ENCODE measurements around the gene HMGCR. TPM values are rescaled to one million over a fixed set of nuclear protein-coding genes. Genes with fewer than 3 reads are reported as not detected.
A peak's percentile ranks its signal among the peaks of the same experiment; 100 is the strongest.

Gene HMGCR
- total RNA-seq, 1 experiment from 2014 or later, result 224 TPM

DNA sequence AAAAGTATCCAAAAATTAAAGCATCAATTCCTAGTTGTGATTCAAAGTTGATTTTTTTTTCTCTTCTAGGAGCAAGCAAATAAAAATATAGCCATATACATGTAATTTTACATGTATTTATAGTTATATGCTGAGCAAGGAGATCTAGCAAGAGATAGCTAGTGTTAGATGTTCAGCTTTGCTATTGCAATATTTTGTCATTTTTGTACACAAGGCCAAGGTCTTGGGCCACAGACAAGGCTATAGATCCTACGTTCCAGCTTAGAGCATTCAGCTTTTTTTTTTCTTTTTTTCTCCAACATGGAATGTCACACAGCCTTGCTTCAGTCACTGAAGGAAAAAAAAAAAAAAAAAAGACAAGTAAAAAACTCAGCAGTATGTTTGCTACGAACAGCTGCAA, 36.8 kb downstream of the HMGCR start:
- BruUV-seq (replicated peaks), result no TSS peak
- TF ChIP-seq, protein P1, sequence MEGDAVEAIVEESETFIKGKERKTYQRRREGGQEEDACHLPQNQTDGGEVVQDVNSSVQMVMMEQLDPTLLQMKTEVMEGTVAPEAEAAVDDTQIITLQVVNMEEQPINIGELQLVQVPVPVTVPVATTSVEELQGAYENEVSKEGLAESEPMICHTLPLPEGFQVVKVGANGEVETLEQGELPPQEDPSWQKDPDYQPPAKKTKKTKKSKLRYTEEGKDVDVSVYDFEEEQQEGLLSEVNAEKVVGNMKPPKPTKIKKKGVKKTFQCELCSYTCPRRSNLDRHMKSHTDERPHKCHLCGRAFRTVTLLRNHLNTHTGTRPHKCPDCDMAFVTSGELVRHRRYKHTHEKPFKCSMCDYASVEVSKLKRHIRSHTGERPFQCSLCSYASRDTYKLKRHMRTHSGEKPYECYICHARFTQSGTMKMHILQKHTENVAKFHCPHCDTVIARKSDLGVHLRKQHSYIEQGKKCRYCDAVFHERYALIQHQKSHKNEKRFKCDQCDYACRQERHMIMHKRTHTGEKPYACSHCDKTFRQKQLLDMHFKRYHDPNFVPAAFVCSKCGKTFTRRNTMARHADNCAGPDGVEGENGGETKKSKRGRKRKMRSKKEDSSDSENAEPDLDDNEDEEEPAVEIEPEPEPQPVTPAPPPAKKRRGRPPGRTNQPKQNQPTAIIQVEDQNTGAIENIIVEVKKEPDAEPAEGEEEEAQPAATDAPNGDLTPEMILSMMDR (IDR thresholded peaks at IDR 0.05; ENCODE audit: unreplicated experiment), result no peak
- Mint-ChIP-seq H3K4me1 (ENCODE audit: low read depth, unreplicated experiment) (no peaks in the 10 kb centered on the region), H3K4me3 (ENCODE audit: low read depth, unreplicated experiment) (no peak overlapping the region), H3K27ac (ENCODE audit: unreplicated experiment) (no peak overlapping the region), H3K9me3 (ENCODE audit: low read depth, unreplicated experiment) (no peaks in the 10 kb centered on the region), H3K27me3 (ENCODE audit: unreplicated experiment) (no peaks in the 10 kb centered on the region), H3K36me3 (ENCODE audit: insufficient read depth, unreplicated experiment) (peaks cover 19% of the 10 kb centered on the region)
- CTCF ChIA-PET, result no interaction called here
- DNase-seq, result no peak
- intact Hi-C loops (cut with micrococcal nuclease; ENCODE audit: unreplicated experiment), result no loop called here

DNA sequence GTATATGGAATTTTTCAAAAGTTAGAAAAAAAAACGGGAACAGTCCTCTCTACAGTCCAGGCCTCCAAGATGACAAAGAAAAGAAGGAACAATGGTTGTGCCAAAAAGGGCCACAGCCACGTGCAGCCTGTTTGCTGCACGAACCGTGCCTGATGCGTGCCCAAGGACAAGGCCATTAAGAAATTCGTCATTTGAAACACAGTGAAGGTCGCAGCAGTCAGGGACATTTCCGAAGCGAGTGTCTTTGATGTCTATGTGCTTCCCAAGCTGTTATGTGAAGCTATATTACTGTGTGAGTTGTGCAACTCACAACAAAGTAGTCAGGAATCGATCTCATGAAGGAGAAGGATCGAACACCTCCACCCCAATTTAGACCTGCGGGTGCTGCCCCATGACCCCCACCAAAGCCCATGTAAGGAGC, 37.4 kb downstream of the HMGCR start:
- no peaks in the 10 kb centered on the region for H3K27me3 Mint-ChIP-seq (ENCODE audit: unreplicated experiment)
- H3K36me3 Mint-ChIP-seq (ENCODE audit: insufficient read depth, unreplicated experiment), result peaks cover 22% of the 10 kb centered on the region
- no peaks in the 10 kb centered on the region for H3K9me3 Mint-ChIP-seq (ENCODE audit: low read depth, unreplicated experiment)
- DNase-seq, result no peak
- BruUV-seq (replicated peaks), result no TSS peak
- no peaks in the 10 kb centered on the region for H3K4me1 Mint-ChIP-seq (ENCODE audit: low read depth, unreplicated experiment)
- no peak overlapping the region for H3K4me3 Mint-ChIP-seq (ENCODE audit: low read depth, unreplicated experiment)
- CTCF ChIA-PET, result no interaction called here
- TF ChIP-seq, protein P1 (IDR thresholded peaks at IDR 0.05; ENCODE audit: unreplicated experiment), result no peak
- intact Hi-C loops (cut with micrococcal nuclease; ENCODE audit: unreplicated experiment), result no loop called here
- peak overlapping the region; percentile 36 for H3K27ac Mint-ChIP-seq (ENCODE audit: unreplicated experiment)

DNA sequence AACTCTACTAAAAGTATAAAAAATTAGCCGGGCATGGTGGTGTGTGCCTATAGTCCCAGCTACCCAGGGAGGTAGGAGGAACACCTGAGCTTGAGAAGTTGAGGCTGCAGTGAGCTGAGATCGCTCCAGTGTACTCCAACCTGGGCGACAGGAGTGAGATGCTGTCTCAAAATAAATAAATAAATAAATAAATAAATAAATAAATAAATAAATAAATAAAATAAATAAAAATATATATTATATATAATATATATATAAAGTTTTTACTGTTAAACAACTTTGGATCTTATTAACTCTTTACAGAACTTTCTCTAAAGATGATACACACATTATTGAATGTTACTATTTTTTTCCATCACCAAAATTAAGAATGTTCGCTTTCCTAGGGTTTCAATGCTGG, 38.4 kb downstream of the HMGCR start:
- no peaks in the 10 kb centered on the region for H3K9me3 Mint-ChIP-seq (ENCODE audit: low read depth, unreplicated experiment)
- no peak overlapping the region for H3K4me3 Mint-ChIP-seq (ENCODE audit: low read depth, unreplicated experiment)
- no peaks in the 10 kb centered on the region for H3K27me3 Mint-ChIP-seq (ENCODE audit: unreplicated experiment)
- intact Hi-C loops (cut with micrococcal nuclease; ENCODE audit: unreplicated experiment), result no loop called here
- H3K36me3 Mint-ChIP-seq (ENCODE audit: insufficient read depth, unreplicated experiment), result peaks cover 32% of the 10 kb centered on the region
- no peaks in the 10 kb centered on the region for H3K4me1 Mint-ChIP-seq (ENCODE audit: low read depth, unreplicated experiment)
- TF ChIP-seq, protein P1 (IDR thresholded peaks at IDR 0.05; ENCODE audit: unreplicated experiment), result no peak
- CTCF ChIA-PET, result interaction anchor here (1.2 kb wide), 1 partner anchor 10 kb away, joined by 3 read pairs; no protein-coding TSS in a partner anchor
- BruUV-seq (replicated peaks), result no TSS peak
- no peak for DNase-seq
- no peak overlapping the region for H3K27ac Mint-ChIP-seq (ENCODE audit: unreplicated experiment)

DNA sequence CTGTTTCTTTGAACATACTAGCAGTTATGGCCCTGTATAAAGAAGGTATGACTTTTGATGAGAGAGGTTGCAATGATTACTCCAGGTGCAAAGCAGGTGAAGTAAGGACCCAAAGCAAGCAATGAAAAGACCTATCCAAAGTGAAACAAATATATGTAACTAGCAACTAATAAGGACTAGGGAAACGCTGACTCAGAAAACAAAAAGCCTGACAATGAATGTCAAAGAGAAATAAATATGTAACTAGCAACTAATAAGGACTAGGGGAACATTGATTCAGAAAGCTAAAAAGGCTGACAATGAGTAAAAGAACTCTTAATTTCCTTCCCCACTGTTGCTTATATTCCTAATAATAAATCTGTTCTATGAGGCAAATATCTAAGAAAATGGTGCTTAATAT, 43.1 kb downstream of the HMGCR start:
- Mint-ChIP-seq H3K27ac (ENCODE audit: unreplicated experiment) (no peak overlapping the region), H3K9me3 (ENCODE audit: low read depth, unreplicated experiment) (no peaks in the 10 kb centered on the region), H3K4me3 (ENCODE audit: low read depth, unreplicated experiment) (no peak overlapping the region), H3K27me3 (ENCODE audit: unreplicated experiment) (no peaks in the 10 kb centered on the region), H3K36me3 (ENCODE audit: insufficient read depth, unreplicated experiment) (peaks cover 18% of the 10 kb centered on the region), H3K4me1 (ENCODE audit: low read depth, unreplicated experiment) (no peaks in the 10 kb centered on the region)
- CTCF ChIA-PET, result no interaction called here
- no TSS peak for BruUV-seq (replicated peaks)
- intact Hi-C loops (cut with micrococcal nuclease; ENCODE audit: unreplicated experiment), result no loop called here
- TF ChIP-seq, protein P1 (IDR thresholded peaks at IDR 0.05; ENCODE audit: unreplicated experiment), result no peak
- no peak for DNase-seq
